HFFc6 (cell line): ENCODE data around the gene ILRUN. TPM values are rescaled to one million over a fixed set of nuclear protein-coding genes. Genes with fewer than 3 reads are reported as not detected.
A peak's percentile ranks its signal among the peaks of the same experiment; 100 is the strongest.
"Not testable (repeated sequence)": the region's sequence is repeated elsewhere in the genome, so short reads cannot be mapped to it uniquely, and the experiment has no call there.

Experiments
- DNase-seq: peaks from one replicate; pipeline ENCODE4 v3.0.0-alpha.2; 2018
- H3K27ac Mint-ChIP-seq: 2 replicates; pipeline ENCODE4 v1.8.0; 2020; ENCODE audit warnings: mild to moderate bottlenecking, mixed read lengths
- H3K27me3 Mint-ChIP-seq: 2 replicates; pipeline ENCODE4 v1.8.0; 2021; ENCODE audit warnings: mild to moderate bottlenecking, moderate library complexity, mixed read lengths; ENCODE audit not compliant: insufficient read depth
- H3K36me3 Mint-ChIP-seq: 2 replicates; pipeline ENCODE4 v1.8.0; 2021; ENCODE audit warnings: low read depth, mixed read lengths
- H3K4me1 Mint-ChIP-seq: 2 replicates; pipeline ENCODE4 v1.8.0; 2020; ENCODE audit warnings: low read depth, mixed read lengths
- H3K4me3 Mint-ChIP-seq: 2 replicates; pipeline ENCODE4 v1.8.0; 2020; ENCODE audit warnings: mild to moderate bottlenecking, moderate library complexity, mixed read lengths
- H3K9me3 Mint-ChIP-seq: 2 replicates; pipeline ENCODE4 v1.8.0; 2020; ENCODE audit warnings: mild to moderate bottlenecking, mixed read lengths
- CTCF ChIP-seq: fragments of 200-600 bp; sonication (generic); IDR thresholded peaks from 2 replicates; pipeline ENCODE4 v1.5.0; 2021; ENCODE audit warnings: antibody characterized with exemption, mild to moderate bottlenecking
- long read RNA-seq: library from polyadenylated mRNA; unstranded; transcript quantifications from one replicate; pipeline ENCODE4 v2.0.0, GENCODE V29; 2019
- total RNA-seq, 6 experiments: library from RNA; stranded (reverse); fragmentation: NEBNext Ultra II Directional; extraction: Animal tissue kit (Norgen Biotek cat#: 25700); gene quantifications; 2 replicates in 1 of 6; 3 replicates in 5 of 6; pipeline ENCODE4 v1.2.3, GENCODE V29; 2021

ILRUN gene
- total RNA-seq: 10 to 100 TPM; 56.0 to 65.1 (median 59.4) TPM
- long read RNA-seq, full-length matches to known transcripts: 2 of 16 reads
- long read RNA-seq, partial matches to known transcripts: 3 of 16 reads
- long read RNA-seq, other reads (novel, unspliced or antisense): 11 of 16 reads

- peak; percentile 91 for DNase-seq
- H3K27ac Mint-ChIP-seq: peak within 1 kb of the TSS; percentile 81
- H3K36me3 Mint-ChIP-seq: peaks cover 13% of the 10 kb centered on the region; the same call in 1 of the 2 replicates
- H3K27me3 Mint-ChIP-seq: no peaks in the 10 kb centered on the region; the same call in 1 of the 2 replicates
- no peak for TF ChIP-seq CTCF
- peak within 1 kb of the TSS; percentile 95 for H3K4me3 Mint-ChIP-seq
- H3K9me3 Mint-ChIP-seq: no peaks in the 10 kb centered on the region
- H3K4me1 Mint-ChIP-seq: peaks cover 37% of the 10 kb centered on the region
These were observed at the start of gene ILRUN for GRCh38 chr6:34696739-34697543. ILRUN (minus strand) TSS chr6:34696767; CDS start chr6:34696603, 164 bp downstream.

- TF ChIP-seq CTCF: no peak
- Mint-ChIP-seq H3K9me3 (no peaks in the 10 kb centered on the region), H3K4me1 (peaks cover 22% of the 10 kb centered on the region), H3K36me3 (no peaks in the 10 kb centered on the region), H3K4me3 (peak overlapping the region; percentile 36), H3K27me3 (peaks cover under 1% of the 10 kb centered on the region), H3K27ac (peak overlapping the region; percentile 22; the same call in 1 of the 2 replicates)
- DNase-seq: peak; percentile 83
These were observed 48.9 kb upstream of the ILRUN start for GRCh38 chr6:34745277-34746103.

GRCh38 chr6:34744294-34744647 is 47.7 kb upstream of the ILRUN start:
- H3K27me3 Mint-ChIP-seq, H3K27ac Mint-ChIP-seq, DNase-seq, H3K4me3 Mint-ChIP-seq, H3K36me3 Mint-ChIP-seq, H3K9me3 Mint-ChIP-seq: not testable (repeated sequence)
- peaks cover 22% of the 10 kb centered on the region for H3K4me1 Mint-ChIP-seq

GRCh38 chr6:34743625-34744293 is 47.2 kb upstream of the ILRUN start:
- DNase-seq: no peak
- H3K4me1 Mint-ChIP-seq: peaks cover 22% of the 10 kb centered on the region
- H3K27ac Mint-ChIP-seq: no peak overlapping the region
- no peaks in the 10 kb centered on the region for H3K36me3 Mint-ChIP-seq
- H3K27me3 Mint-ChIP-seq: peaks cover 3% of the 10 kb centered on the region
- TF ChIP-seq CTCF: no peak
- no peaks in the 10 kb centered on the region for H3K9me3 Mint-ChIP-seq
- no peak overlapping the region for H3K4me3 Mint-ChIP-seq

- no peaks in the 10 kb centered on the region for H3K36me3 Mint-ChIP-seq
- no peak overlapping the region for H3K27ac Mint-ChIP-seq
- TF ChIP-seq CTCF: no peak
- H3K4me3 Mint-ChIP-seq: no peak overlapping the region
- H3K4me1 Mint-ChIP-seq: peaks cover 22% of the 10 kb centered on the region
- peaks cover 3% of the 10 kb centered on the region for H3K27me3 Mint-ChIP-seq
- DNase-seq: no peak
- no peaks in the 10 kb centered on the region for H3K9me3 Mint-ChIP-seq
These were observed 45.5 kb upstream of the ILRUN start for GRCh38 chr6:34742094-34742493.
